Posterior vena cava (tissue), 2 donors: ENCODE measurements around the gene GRIP1. TPM values are rescaled to one million over a fixed set of nuclear protein-coding genes. Genes with fewer than 3 reads are reported as not detected.

Experiments
- DNase-seq: peaks from one replicate; pipeline ENCODE4 v3.0.0-alpha.2; 2020; ENCODE audit warnings: low spot score
- intact Hi-C, 2 donors: fragments of 100-400 bp; cut with DNase I; formaldehyde crosslinking; loops; one replicate each; pipeline versions ENCODE4 v1.14.1 to v1.14.2; 2022 to 2023
- total RNA-seq, 2 donors: library from RNA; stranded (reverse); fragmentation: NEBNext Ultra II Directional; extraction: Animal tissue kit (Norgen Biotek cat#: 25700); gene quantifications; one replicate each; pipeline ENCODE4 v1.2.1, GENCODE V29; 2021
- donor health status: DM: yes; HTN: yes; CAD: no.
- donor health status: DM: yes; HTN: yes; CAD: no.

GRIP1 gene
- total RNA-seq, 2 donors from 2014 or later = 6.8 to 12.5 TPM

- DNase-seq = no peak
- intact Hi-C loops = loop anchor here (10.0 kb wide), 1 partner anchor 420 kb away; no protein-coding TSS in a partner anchor
Measured at GRCh38 chr12:66694666-66695613, 16.1 kb upstream of the GRIP1 start.

DNA sequence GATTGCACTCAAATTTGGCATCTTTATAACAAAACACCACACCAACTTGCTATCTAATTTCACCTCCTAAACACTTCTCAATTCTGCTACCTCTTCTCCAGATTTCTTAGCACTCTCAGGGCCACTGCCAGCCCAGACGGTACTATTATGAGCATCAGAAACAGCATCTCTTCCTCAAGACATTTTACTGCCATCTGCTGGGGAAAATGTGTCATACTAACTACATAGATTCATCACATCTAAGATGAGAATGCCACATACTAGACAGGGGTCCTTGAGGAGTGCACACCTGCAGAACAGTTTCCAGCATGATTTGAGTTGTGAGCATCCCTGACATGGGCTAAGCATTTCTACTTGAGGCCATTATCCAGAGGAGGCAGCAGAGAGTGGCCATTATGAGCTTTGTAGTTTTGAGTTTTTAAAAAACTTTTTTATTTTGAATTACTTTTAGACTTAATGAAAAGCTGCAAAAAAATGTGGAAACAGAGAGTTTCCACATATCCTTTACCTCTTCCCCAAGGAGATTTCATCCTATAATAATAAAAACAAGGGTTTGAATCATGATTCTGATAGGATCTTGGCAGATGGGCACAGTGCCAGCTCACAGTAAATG, 15.1 kb upstream of the GRIP1 start:
- DNase-seq = no peak
- intact Hi-C loops = loop anchor here (10.0 kb wide), 1 partner anchor 419 kb away; no protein-coding TSS in a partner anchor

- DNase-seq = no peak
- intact Hi-C loops = loop anchor here (10.0 kb wide), 1 partner anchor 418 kb away; no protein-coding TSS in a partner anchor
Measured at GRCh38 chr12:66692986-66693385, 14.1 kb upstream of the GRIP1 start.

GRCh38 chr12:66692170-66692569, 13.3 kb upstream of the GRIP1 start:
- DNase-seq = no peak
- intact Hi-C loops = loop anchor here (10.0 kb wide), 1 partner anchor 417 kb away; no protein-coding TSS in a partner anchor

GRCh38 chr12:66688846-66689439, 10.1 kb upstream of the GRIP1 start:
- no peak for DNase-seq
- intact Hi-C loops = no loop called here

DNA sequence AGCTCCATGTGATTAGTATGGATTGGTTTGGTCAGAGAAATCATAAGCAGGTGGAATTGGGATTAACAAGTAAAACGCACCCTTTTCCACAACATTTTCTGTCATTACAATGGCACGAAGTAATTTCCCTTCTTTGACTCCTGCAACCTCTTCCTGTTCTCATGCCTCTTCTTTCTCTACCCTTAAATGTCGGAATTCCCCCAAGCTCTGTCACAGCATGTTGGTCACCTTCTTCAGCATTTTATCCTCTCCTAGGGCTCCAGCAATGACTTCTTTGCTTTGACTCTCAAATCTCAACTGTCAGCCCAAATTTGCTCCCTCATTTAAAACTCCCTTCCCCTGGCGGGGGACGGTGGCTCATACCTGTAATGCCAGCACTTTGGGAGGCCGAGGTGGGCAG, 5.3 kb upstream of the GRIP1 start:
- no peak for DNase-seq
- intact Hi-C loops = no loop called here

DNA sequence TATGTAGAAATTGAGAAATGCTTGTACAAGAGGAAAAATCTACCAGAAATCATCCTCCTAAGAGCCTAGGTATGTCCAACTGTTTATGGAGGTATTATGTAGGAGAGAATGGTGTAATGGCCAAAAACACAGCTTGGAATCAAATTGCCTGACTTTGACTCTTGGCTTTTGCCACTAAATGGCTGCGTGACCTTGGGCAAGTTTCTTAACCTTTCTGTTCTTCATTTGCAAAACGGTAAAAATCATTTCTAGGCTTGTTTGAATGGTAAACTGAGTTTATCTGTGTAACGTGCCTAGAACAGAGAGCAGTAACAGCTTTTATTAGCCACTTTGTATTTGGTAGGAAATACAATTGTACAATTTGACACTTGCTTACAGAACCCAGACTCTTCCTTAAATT, 4.9 kb upstream of the GRIP1 start:
- intact Hi-C loops = no loop called here
- DNase-seq = no peak

DNA sequence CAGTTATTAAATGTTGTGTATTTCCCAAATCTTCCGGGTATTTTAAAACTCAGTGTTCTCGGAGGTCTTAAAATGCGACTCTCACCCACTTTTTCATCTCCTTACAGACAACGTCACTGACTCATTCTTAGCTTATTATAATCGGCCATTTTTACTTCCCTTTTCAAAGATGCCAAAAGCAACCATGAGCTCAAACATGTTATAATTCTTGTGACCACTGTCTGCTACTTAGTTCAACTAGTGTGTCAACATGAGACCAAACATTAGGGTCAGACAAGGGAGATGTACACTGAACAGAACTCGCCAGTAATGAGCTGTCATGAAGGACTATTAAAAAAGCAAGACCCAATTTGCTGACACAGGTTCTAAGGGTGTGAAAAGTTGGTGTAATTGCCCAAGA, 4.2 kb upstream of the GRIP1 start:
- no peak for DNase-seq
- intact Hi-C loops = no loop called here

- no peak for DNase-seq
- intact Hi-C loops = no loop called here
Measured at GRCh38 chr12:66679461-66680084, 697 bp upstream of the GRIP1 start.

GRCh38 chr12:66676241-66676640, 2.6 kb downstream of the GRIP1 start:
- DNase-seq = no peak
- intact Hi-C loops = no loop called here

- DNase-seq = no peak
- intact Hi-C loops = no loop called here
Measured at GRCh38 chr12:66674495-66675122, 4.3 kb downstream of the GRIP1 start.

DNA sequence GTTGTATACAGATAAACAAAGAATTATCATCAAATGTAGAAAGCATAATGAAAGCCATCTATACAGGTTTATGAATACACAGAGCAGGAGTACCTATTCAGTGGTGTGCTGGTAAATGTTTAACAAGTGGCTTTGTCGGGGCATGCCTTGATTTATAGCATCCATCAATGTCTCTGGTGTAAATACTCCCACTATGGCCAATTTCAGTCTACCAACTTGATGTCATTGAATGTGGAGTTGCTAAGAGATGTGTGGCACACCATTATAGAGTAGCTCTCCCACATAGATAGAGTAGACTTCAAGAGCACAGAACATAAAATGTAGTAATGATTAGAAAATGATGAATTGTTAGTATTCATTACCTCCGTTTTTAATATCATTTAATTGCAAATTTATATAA, 9.3 kb downstream of the GRIP1 start:
- no peak for DNase-seq
- intact Hi-C loops = no loop called here

GRCh38 chr12:66668311-66668710, 10.6 kb downstream of the GRIP1 start:
- no peak for DNase-seq
- intact Hi-C loops = no loop called here

DNA sequence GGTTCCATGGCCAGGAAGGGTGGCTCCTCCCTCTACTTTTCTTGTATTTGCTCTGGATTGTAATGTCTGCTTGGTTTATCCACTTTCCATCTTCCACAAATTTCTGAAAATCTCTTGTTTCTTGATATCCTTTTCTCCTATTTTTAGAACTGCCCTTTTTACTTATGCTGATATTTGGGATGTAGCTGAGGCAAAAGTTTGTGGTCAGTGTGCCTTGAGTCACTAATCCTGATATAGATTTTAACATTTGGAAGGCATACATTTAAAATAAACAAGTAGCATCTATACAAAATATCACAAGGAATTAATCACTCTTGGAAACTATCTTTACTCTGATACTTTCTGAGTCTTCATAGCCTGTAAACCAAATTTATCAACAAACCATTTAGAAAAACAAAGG, 11.0 kb downstream of the GRIP1 start:
- intact Hi-C loops = no loop called here
- no peak for DNase-seq

- intact Hi-C loops = no loop called here
- DNase-seq = no peak
Measured at GRCh38 chr12:66666481-66666880, 12.4 kb downstream of the GRIP1 start.

DNA sequence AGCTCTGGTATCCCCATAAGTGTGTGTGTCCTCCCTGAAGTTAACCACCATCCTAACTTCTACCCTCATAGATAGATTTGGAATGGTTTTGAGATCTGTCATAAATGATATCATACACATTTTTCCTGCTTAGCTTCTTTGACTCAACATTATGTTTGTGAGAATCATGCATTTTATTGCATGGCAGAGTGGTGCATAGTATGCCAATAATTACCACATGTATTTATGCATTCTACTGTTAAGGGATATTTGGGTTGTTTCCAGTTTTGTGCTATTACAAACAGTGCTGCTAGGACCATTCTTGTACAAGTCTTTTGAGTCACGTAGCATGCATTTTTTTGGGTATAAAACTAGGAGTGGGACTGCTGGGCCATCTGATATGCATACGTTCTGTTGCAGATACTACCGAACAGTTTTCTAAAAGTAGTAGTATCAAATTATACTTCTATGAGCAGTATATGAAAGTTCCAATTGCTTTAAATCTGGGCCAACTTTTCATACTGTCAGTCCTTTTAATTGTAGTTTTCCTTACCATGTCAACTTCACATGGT, 13.4 kb downstream of the GRIP1 start:
- DNase-seq = no peak
- intact Hi-C loops = no loop called here

GRCh38 chr12:66664076-66664475, 14.8 kb downstream of the GRIP1 start:
- intact Hi-C loops = no loop called here
- DNase-seq = no peak

GRCh38 chr12:66663611-66664010, 15.3 kb downstream of the GRIP1 start:
- no peak for DNase-seq
- intact Hi-C loops = no loop called here

DNA sequence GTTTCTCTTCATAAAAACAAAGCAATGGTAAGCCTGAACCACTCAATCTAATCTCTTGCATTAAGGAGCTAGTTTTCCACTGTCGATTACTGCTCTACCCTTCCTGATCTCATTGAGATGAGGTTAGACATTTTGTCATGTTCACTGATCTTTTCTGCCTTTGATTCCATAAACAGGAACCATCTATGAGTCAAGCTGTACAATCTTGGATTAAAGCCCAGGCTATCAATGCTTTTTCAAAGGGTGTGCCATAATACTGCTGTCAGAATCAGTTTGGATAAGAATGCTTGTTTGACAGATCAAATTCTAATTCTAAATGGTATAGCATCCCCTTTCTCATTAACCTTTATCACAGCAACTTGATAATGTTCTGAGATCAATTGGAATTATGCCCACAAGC, 16.1 kb downstream of the GRIP1 start:
- intact Hi-C loops = no loop called here
- DNase-seq = no peak
